Large intestine (tissue), 12 donors: ENCODE results near the gene GGCT. TPM values are rescaled to one million over a fixed set of nuclear protein-coding genes. Genes with fewer than 3 reads are reported as not detected.

Source experiments
- DNase-seq, 2 donors: peaks; one replicate each; pipeline versions ENCODE4 v3.0.0 to v3.0.0-alpha.2; 2013
- H3K27ac ChIP-seq: one replicate; pipeline ENCODE4 v1.5.1; 2013; ENCODE audit warnings: low read length
- H3K27me3 ChIP-seq: 2 replicates; pipeline ENCODE4 v1.6.1; 2013; ENCODE audit warnings: low read length; ENCODE audit not compliant: control insufficient read depth, insufficient read depth
- H3K36me3 ChIP-seq: 2 replicates; pipeline ENCODE4 v1.6.1; 2013; ENCODE audit warnings: low read length; ENCODE audit not compliant: control insufficient read depth, insufficient read depth
- H3K4me1 ChIP-seq: one replicate; pipeline ENCODE4 v1.6.1; 2013; ENCODE audit warnings: low read length; ENCODE audit not compliant: control insufficient read depth, insufficient read depth
- H3K4me3 ChIP-seq: one replicate; pipeline ENCODE4 v1.5.1; 2013; ENCODE audit warnings: low read length
- H3K9me3 ChIP-seq: one replicate; pipeline ENCODE4 v1.6.1; 2013; ENCODE audit warnings: mild to moderate bottlenecking, low read depth, low read length, moderate library complexity; ENCODE audit not compliant: control insufficient read depth
- WGBS: methylation state at CpG from one replicate; pipeline ENCODE4 v1.1.5; 2013; ENCODE audit warnings: low lambda C conversion rate; ENCODE audit not compliant: insufficient coverage; 5-methylcytosine and 5-hydroxymethylcytosine counted together
- long read RNA-seq, 11 donors: transcript quantifications; one replicate each; lab custom pipeline, GENCODE V29; 2026
- polyA plus RNA-seq: library from polyadenylated mRNA; unstranded; fragments of 120-200 nt; gene quantifications from one replicate; pipeline ENCODE4 v1.2.1, GENCODE V29; 2013

GGCT gene
- polyA plus RNA-seq: 64.6 TPM
- long read RNA-seq, donor 1, transcript GGCT-207 (3 exons, 1,012 nt): minor isoform, 5 of 34 reads
- long read RNA-seq, donor 1, transcript GGCT-202 (4 exons, 1,173 nt): major isoform, 29 of 34 reads
- long read RNA-seq, donor 1, partial matches to known transcripts: 0 of 34 reads
- long read RNA-seq, donor 1, other reads (novel, unspliced or antisense): 0 of 34 reads
- long read RNA-seq, donor 2, transcript GGCT-207 (3 exons, 1,012 nt): minor isoform, 7 of 36 reads
- long read RNA-seq, donor 2, transcript GGCT-202 (4 exons, 1,173 nt): major isoform, 28 of 36 reads
- long read RNA-seq, donor 2, partial matches to known transcripts: 0 of 36 reads
- long read RNA-seq, donor 2, other reads (novel, unspliced or antisense): 0 of 36 reads
- long read RNA-seq, donor 3, transcript GGCT-202 (4 exons, 1,173 nt): major isoform, 33 of 103 reads
- long read RNA-seq, donor 3, transcript GGCT-207 (3 exons, 1,012 nt): minor isoform, 16 of 103 reads
- long read RNA-seq, donor 3, partial matches to known transcripts: 53 of 103 reads
- long read RNA-seq, donor 3, other reads (novel, unspliced or antisense): 0 of 103 reads
- long read RNA-seq, donor 4, partial matches to known transcripts: 0 of 4 reads
- long read RNA-seq, donor 4, other reads (novel, unspliced or antisense): 0 of 4 reads
- long read RNA-seq, donor 5, transcript GGCT-202 (4 exons, 1,173 nt): major isoform, 12 of 15 reads
- long read RNA-seq, donor 5, partial matches to known transcripts: 0 of 15 reads
- long read RNA-seq, donor 5, other reads (novel, unspliced or antisense): 0 of 15 reads
- long read RNA-seq, donor 6, transcript GGCT-202 (4 exons, 1,173 nt): major isoform, 24 of 28 reads
- long read RNA-seq, donor 6, partial matches to known transcripts: 0 of 28 reads
- long read RNA-seq, donor 6, other reads (novel, unspliced or antisense): 0 of 28 reads
- long read RNA-seq, donor 7, transcript GGCT-202 (4 exons, 1,173 nt): major isoform, 10 of 13 reads
- long read RNA-seq, donor 7, partial matches to known transcripts: 0 of 13 reads
- long read RNA-seq, donor 7, other reads (novel, unspliced or antisense): 0 of 13 reads
- long read RNA-seq, donor 8, transcript GGCT-207 (3 exons, 1,012 nt): minor isoform, 13 of 63 reads
- long read RNA-seq, donor 8, transcript GGCT-202 (4 exons, 1,173 nt): major isoform, 31 of 63 reads
- long read RNA-seq, donor 8, partial matches to known transcripts: 18 of 63 reads
- long read RNA-seq, donor 8, other reads (novel, unspliced or antisense): 0 of 63 reads
- long read RNA-seq, donor 9, transcript GGCT-202 (4 exons, 1,173 nt): major isoform, 20 of 36 reads
- long read RNA-seq, donor 9, partial matches to known transcripts: 12 of 36 reads
- long read RNA-seq, donor 9, other reads (novel, unspliced or antisense): 0 of 36 reads
- long read RNA-seq, donor 10, transcript GGCT-207 (3 exons, 1,012 nt): minor isoform, 9 of 43 reads
- long read RNA-seq, donor 10, transcript GGCT-202 (4 exons, 1,173 nt): major isoform, 31 of 43 reads
- long read RNA-seq, donor 10, partial matches to known transcripts: 0 of 43 reads
- long read RNA-seq, donor 10, other reads (novel, unspliced or antisense): 0 of 43 reads
- long read RNA-seq, donor 11, transcript GGCT-202 (4 exons, 1,173 nt): major isoform, 21 of 32 reads
- long read RNA-seq, donor 11, transcript GGCT-207 (3 exons, 1,012 nt): minor isoform, 5 of 32 reads
- long read RNA-seq, donor 11, partial matches to known transcripts: 5 of 32 reads
- long read RNA-seq, donor 11, other reads (novel, unspliced or antisense): 0 of 32 reads

- Histone ChIP-seq H3K4me3 (peak within 1 kb of the TSS; percentile 92), H3K9me3 (no peaks in the 10 kb centered on the region), H3K36me3 (no peaks in the 10 kb centered on the region), H3K27ac (peak within 1 kb of the TSS; percentile 79), H3K27me3 (no peaks in the 10 kb centered on the region), H3K4me1 (peaks cover 6% of the 10 kb centered on the region)
- DNase-seq: peak; percentile 98 to 99
- WGBS: no CpG with 5 or more reads among the region's 64 CpGs
Measured at GRCh38 chr7:30504301-30505173, at the start of gene GGCT. GGCT (minus strand) TSS chr7:30504829; CDS start chr7:30504709, 120 bp downstream.

GRCh38 chr7:30553546-30553945, 48.9 kb upstream of the GGCT start:
- Histone ChIP-seq H3K27me3 (no peaks in the 10 kb centered on the region), H3K4me3 (no peak overlapping the region), H3K27ac (no peak overlapping the region), H3K9me3 (no peaks in the 10 kb centered on the region), H3K4me1 (no peaks in the 10 kb centered on the region), H3K36me3 (peaks cover 7% of the 10 kb centered on the region)
- WGBS: 100% methylated on average over 1 of the region's 3 CpGs
- DNase-seq: no peak

DNA sequence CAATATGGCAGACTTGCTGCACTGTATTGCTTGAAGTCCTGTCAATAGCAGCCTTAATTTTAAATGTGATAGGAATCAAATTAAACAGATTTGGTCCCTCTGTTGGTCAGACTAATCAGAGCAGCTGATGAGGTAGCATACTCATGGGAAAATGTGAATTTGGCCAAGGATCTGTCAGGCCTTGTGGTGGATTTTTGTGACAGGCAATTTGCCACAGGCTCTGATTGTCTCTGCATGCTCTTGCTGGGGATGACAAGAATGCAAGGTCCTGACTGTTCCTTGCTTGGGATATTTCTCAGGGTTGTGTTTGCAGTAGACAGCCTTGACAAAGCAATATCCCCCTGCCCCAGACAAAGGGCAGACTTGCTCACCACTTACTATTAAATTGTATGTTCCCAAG, 48.5 kb upstream of the GGCT start:
- H3K27me3 ChIP-seq: no peaks in the 10 kb centered on the region
- H3K4me3 ChIP-seq: no peak overlapping the region
- no peaks in the 10 kb centered on the region for H3K4me1 ChIP-seq
- no peak for DNase-seq
- H3K36me3 ChIP-seq: peaks cover 7% of the 10 kb centered on the region
- no peak overlapping the region for H3K27ac ChIP-seq
- H3K9me3 ChIP-seq: no peaks in the 10 kb centered on the region

DNA sequence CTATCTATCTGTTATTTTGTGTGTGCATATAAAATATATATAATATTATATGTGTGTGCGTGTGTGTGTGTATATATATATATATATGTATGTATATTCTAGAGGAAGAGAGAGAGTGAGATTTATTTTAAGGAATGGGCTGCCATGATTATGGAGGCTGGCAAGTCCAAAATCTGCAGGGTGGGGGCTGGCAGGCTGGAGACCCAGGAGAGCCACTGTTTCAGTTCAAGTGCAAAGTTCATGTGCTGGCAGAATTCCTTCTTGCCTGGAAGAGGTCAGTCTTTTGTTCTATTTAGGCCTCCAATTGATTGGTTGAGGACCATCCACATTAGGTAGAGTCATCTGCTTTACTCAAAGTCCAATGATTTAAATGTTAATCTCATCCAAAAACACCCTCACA, 47.7 kb upstream of the GGCT start:
- no CpG with 5 or more reads among the region's 1 CpG for WGBS
- H3K9me3 ChIP-seq: no peaks in the 10 kb centered on the region
- H3K4me1 ChIP-seq: no peaks in the 10 kb centered on the region
- H3K36me3 ChIP-seq: peaks cover 7% of the 10 kb centered on the region
- H3K4me3 ChIP-seq: no peak overlapping the region
- H3K27ac ChIP-seq: no peak overlapping the region
- no peaks in the 10 kb centered on the region for H3K27me3 ChIP-seq
- no peak for DNase-seq

DNA sequence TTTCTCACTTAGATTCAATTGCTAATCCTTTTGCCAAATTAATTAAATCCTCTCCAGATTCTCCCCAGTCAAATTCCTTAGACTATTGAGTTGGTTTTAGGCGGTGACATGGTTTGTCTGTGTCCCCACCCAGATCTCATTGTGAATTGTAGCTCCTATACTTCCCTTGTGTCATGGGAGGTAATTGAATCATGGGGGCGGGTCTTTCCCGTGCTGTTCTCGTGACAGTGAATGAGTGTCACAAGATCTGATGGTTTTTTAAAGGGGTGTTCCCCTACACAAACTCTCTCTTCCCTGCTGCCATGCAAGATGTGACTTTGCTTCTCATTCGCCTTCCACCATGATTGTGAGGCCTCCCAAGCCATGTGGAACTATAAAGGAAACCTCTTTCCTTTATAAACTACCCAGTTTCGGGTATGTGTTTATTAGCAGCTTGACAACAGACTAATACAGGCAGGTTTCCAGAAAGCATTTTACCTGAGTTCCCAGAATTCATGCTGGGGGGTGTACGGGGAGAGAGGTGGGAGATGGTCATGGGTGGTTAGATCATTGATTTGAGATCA, 45.4 kb upstream of the GGCT start:
- Histone ChIP-seq H3K4me3 (no peak overlapping the region), H3K36me3 (no peaks in the 10 kb centered on the region), H3K27me3 (no peaks in the 10 kb centered on the region), H3K9me3 (no peaks in the 10 kb centered on the region), H3K27ac (no peak overlapping the region), H3K4me1 (peaks cover 13% of the 10 kb centered on the region)
- WGBS: no CpG with 5 or more reads among the region's 7 CpGs
- DNase-seq: no peak

- Histone ChIP-seq H3K9me3 (no peaks in the 10 kb centered on the region), H3K27ac (peak overlapping the region; percentile 14), H3K36me3 (no peaks in the 10 kb centered on the region), H3K4me1 (peaks cover 19% of the 10 kb centered on the region), H3K4me3 (no peak overlapping the region), H3K27me3 (no peaks in the 10 kb centered on the region)
- WGBS: no CpG with 5 or more reads among the region's 6 CpGs
- peak; percentile 61 to 78 for DNase-seq
Measured at GRCh38 chr7:30548845-30549244, 44.2 kb upstream of the GGCT start.

GRCh38 chr7:30546596-30546995, 42.0 kb upstream of the GGCT start:
- Histone ChIP-seq H3K27ac (peak overlapping the region; percentile 63), H3K4me3 (no peak overlapping the region), H3K9me3 (no peaks in the 10 kb centered on the region), H3K27me3 (no peaks in the 10 kb centered on the region), H3K36me3 (no peaks in the 10 kb centered on the region), H3K4me1 (peaks cover 19% of the 10 kb centered on the region)
- 87% methylated on average over 3 of the region's 4 CpGs for WGBS
- DNase-seq: no peak

- H3K27ac ChIP-seq: peak overlapping the region; percentile 63
- no CpG with 5 or more reads among the region's 5 CpGs for WGBS
- no peaks in the 10 kb centered on the region for H3K9me3 ChIP-seq
- DNase-seq: peak in 1 of 2 donors; percentile 78
- peaks cover 19% of the 10 kb centered on the region for H3K4me1 ChIP-seq
- no peaks in the 10 kb centered on the region for H3K36me3 ChIP-seq
- no peak overlapping the region for H3K4me3 ChIP-seq
- no peaks in the 10 kb centered on the region for H3K27me3 ChIP-seq
Measured at GRCh38 chr7:30545791-30546555, 41.3 kb upstream of the GGCT start.
